ENCODE data around the gene SUPT3H.
"Not testable (repeated sequence)": the region's sequence is repeated elsewhere in the genome, so short reads cannot be mapped to it uniquely, and the experiment has no call there.

Gene SUPT3H

DNA sequence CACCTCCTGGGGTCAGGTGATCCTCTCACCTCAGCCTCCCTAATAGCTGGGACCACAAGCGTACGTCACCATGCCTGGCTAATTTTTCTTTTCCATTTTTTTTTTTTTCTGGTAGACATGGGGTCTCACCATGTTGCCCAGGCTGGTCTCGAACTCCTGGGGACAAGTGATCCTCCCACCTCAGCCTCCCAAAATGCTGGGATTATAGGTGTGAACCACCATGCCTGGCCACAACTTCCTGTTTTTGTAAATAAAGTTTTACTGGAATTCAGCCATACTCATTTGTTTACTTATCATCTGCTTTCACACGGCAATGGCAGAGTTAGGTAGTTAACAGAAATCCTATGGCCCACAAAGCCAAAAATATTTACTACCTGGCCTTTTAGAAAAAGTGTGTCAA is 57.4 kb downstream of the SUPT3H start:
- DNase-seq, result no peak

DNA sequence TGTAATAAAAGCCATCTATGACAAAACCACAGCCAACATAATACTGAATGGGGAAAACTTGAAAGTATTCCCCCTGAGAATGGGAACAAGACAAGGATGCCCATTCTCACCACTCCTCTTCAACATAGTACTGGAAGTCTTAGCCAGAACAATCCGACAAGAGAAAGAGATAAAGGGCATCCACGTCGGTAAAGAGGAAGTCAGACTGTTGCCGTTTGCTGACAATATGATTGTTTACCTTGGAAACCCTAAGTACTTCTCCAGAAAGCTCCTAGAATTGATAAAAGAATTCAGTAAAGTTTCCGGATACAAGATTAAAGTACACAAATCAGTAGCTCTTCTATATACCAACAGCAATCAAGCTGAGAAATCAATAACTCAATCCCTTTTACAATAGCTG is 63.6 kb downstream of the SUPT3H start:
- no peak for DNase-seq

DNA sequence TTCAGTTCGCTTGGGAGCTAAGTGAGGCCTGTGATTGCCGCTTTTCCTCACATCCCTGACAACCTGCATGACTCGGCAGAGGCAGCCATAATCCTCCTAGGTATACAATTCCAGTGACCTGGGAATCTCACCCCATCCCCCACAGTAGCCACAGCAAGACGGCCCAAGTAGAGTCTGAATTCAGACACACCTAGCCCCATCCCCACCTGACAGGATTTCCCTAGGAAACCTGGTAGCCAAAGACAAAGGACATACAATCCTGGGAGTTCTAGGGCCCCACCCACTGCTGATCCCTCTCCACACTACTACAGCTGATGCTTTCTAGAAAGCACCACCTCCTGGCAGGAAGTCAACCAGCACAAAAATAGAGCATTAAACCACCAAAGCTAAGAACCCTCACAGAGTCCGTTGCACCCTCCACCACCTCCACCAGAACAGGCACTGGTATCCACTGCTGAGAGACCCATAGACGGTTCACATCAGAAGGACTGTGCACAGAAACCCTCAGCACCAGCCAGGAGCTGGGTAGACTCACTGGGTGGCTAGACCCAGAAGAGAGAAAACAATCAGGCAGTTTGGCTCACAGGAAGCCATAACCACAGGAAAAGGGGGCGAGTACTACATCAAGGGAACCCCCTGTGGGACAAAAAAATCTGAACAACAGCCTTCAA is 67.5 kb downstream of the SUPT3H start:
- DNase-seq, result peak; percentile 64

DNA sequence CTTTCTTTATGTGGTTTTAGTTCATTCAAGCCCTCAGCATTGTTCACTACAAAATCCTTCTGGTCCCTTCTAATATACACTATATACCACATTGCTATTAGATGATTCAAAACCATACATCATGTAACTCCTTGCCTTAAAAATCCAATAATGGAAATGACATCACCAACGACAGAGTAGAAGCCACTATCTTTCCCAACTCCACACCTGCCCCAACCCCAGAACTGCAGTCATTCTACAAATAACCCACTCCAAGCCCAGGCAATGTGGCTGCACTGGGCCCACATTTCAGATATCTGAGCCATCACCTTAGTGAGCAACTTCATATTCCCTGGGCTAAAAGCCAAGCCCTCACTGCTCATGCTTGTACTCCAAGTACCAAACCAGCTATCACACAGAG is 72.2 kb downstream of the SUPT3H start:
- DNase-seq, result no peak

DNA sequence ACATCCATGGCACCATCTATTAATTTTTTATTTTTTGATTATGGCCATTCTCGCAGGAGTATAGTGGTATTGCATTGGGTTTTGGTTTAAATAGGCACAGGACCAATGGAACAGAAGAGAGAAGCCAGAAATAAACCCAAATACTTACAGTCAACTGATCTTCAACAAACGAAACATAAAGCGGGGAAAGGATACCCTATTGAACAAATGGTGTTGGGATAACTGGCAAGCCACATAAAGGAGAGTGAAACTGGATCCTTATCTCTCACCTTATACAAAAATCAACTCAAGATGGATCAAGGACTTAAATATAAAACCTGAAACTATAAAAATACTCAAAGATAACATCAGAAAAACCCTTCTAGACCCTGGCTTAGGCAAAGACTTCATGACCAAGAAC is 74.9 kb downstream of the SUPT3H start:
- DNase-seq, result no peak

DNA sequence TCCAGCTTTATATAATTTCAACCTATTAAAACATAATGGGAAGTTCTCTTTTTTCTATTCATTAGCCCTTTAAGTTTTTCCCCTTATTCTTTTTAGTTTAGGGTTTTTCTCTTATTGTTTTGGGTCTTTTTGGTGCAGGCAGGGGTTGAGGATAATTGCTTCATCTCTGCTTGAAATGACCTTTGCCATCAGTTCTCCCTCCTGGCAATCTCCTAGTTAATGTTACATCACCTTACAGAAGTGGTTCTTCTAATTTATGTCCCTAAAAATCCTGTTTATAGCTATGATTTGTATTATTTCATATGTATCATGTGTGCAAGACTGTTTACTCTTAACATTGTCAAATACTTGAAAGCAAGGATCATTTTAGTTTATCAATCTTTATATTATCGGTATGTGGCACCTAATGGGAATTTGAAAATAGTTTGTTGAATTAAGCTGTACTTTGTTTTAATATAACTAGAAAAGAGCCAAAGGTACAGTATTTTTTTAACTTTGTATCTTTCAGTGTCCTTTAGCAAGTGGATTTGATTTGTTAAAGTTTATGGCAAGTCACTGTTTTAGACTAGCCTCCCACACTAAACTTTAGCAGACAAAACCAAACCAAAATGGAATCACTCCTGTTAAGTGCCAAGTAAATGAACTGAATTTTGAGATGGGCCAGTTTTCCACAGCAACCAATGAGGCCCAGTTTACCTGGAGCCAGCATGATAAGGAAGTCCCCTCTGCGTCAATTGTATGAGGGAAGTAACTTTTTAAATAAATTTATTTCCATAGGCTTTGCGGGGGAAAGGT is 76.2 kb downstream of the SUPT3H start:
- DNase-seq, result no peak

DNA sequence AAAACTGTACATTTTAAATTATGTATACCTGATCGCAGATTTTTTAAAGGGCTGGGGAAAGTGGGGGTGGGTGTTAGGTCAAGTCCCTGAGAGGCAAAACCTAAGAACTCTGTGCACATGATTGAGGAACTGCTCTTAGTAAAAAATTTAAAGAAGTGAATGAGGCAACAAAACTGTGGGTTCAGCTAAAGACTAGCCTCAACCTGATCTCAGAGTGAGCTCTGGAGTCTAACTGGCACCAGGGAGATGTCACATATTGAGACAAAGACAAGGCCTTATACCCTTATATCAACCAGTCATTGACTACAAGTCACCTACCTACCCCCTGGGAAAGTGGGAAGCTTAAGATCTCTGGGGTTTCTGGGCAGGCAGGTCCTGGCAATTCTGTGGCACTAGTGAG is 77.0 kb downstream of the SUPT3H start:
- no peak for DNase-seq

DNA sequence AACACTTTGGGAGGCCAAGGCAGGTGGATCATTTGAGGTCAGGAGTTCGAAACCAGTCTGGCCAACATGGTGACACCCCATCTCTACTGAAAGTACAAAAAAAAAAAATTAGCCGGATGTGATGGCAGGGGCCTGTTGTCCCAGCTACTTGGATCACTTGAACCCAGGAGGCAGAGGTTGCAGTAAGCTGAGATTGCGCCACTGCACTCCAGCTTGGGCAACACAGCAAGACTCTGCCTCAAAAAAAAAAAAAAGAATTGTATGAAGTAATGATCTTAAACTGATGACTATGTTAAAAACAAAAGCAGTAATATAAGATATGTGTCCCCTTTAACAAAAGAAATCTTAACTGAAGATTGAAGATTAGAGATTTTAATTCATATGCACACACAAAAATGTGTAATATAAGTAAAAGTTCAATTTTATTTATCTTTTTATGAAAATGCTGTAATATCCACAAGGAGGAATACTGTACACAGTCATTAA is 78.6 kb downstream of the SUPT3H start:
- DNase-seq, result no peak

DNA sequence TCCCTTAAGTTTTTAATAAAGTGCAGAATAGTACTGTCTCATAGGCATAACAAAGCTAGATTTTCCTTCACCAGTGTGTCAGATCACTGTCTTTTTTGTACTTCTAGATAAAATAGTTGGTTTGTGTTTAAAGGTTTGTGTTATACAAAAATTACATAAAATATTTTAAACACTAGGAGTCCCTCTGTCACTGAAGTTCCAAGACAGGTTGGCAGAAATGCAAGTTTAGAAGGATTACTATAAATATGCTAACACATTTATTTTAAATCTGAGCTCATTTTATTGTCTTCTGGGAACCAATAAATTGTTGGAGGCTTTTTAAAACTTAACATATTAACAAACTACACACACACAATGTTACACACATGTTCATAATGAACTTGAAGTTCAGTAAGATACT is 80.4 kb downstream of the SUPT3H start:
- no peak for DNase-seq

DNA sequence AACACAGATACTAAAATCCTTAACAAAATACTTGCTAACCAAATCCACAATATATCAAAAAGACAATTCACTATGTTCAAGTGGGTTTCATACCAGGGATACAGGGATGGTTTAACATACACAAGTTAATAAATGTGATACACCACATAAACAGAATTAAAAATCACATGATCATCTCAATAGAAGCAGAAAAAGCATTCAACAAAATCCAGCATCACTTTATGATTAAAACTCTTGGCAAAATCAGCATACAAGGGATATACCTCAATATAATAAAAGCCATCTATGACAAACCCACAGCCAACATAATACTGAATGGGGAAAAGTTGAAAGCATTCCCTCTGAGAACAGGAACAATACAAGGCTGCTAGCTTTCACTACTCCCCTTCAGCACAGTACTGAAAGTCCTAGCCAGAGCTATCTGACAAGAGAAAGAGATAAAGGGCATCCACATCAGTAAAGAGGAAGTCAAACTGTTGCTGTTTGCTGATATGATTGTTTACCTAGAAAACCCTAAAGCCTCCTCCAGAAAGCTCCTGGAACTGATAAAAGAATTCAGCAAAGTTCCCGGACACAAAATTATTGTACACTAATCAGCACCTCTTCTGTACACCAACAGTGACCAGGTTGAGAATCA is 83.6 kb downstream of the SUPT3H start:
- DNase-seq, result not testable (repeated sequence)

DNA sequence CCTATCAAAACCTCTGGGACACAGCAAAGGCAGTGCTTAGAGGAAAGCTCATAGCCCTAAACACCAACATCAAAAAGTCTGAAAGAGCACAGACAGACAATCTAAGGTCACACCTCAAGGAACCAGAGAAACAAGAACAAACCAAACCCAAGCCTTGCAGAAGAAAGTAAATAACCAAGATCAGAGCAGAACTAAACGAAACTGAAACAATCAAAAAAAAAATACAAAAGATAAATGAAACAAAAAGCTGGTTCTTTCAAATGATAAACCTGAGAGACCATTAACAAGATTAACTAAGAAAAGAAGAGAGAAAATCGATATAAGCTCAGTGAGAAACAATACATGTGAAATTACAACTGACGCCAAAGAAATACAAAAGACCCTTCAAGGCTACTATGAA is 84.4 kb downstream of the SUPT3H start:
- peak; percentile 44 for DNase-seq

DNA sequence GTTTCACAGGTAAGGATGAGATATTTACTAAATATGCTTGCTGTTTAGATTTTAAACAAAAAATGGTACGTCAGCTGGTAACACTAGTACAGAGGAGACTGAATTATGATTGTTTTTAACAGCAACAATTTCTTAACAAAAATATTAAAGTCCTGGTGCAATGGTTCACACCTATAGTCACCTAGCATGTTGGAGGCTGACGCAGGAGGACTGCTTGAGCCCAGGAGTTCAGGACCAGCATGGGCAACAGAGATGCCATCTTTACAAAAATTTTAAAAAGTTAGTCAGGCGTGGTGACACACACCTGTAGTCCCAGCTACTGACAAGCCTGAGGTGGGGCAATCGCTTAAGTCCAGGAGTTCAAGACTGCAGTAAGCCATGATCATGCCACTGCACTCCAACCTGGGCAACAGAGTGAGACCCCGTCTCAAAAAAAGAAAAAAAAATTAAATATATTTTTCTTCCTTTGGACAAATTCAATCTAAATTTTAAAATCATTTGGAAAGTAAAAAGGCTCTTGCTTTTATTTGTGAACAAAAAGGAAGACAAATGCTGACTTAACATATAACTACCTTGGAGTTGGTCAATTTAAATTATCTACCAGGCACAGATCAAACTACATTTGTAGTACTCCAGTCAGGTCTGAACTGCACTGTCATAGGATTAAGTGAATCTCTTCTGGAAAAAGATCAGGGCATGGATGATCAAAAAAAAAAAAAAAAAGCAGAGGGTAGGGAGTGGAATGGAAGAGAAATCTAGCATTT is 87.8 kb downstream of the SUPT3H start:
- DNase-seq, result no peak

DNA sequence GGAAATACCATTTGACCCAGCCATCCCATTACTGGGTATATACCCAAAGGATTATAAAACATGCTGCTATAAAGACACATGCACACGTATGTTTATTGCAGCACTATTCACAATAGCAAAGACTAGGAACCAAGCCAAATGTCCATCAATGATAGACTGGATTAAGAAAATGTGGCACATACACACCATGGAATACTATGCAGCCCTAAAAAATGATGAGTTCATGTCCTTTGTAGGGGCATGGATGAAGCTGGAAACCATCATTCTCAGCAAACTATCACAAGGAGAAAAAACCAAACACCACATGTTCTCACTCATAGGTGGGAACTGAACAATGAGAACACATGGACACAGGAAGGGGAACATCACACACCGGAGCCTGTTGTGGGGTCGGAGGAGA is 91.0 kb downstream of the SUPT3H start:
- DNase-seq, result not testable (repeated sequence)

DNA sequence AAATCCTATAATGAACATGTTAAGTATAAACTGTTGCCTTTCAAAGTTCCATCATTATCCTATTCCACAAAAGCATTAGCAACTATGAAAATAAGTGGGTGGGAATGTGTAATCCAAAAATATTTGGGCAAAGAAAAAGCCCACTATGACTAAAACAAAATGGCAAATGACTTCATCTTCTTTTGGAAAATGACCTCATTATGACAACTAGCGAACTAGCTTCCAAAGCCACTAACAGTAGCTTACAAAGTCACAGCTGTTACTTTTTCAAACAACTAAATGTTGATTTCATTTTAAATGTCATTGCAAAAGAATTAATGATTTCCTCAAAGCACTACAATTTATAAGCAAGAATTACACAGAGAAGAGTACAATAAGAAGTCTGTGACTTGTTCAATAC is 99.4 kb downstream of the SUPT3H start:
- no peak for DNase-seq

DNA sequence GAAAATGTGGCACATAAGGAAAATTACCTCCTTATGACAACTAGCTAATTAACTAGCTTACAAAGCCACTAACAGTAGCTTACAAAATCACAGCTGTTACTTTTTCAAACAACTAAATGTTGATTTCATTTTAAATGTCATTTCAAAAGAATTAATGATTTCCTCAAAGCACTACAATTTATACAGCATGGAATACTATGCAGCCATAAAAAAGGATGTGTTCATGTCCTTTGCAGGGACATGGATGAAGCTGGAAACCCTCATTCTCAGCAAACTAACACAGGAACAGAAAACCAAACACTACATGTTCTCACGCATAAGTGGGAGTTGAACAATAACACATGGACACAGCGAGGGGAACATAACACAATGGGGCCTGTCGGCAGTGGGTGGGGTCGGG is 100.0 kb downstream of the SUPT3H start:
- not testable (repeated sequence) for DNase-seq

DNA sequence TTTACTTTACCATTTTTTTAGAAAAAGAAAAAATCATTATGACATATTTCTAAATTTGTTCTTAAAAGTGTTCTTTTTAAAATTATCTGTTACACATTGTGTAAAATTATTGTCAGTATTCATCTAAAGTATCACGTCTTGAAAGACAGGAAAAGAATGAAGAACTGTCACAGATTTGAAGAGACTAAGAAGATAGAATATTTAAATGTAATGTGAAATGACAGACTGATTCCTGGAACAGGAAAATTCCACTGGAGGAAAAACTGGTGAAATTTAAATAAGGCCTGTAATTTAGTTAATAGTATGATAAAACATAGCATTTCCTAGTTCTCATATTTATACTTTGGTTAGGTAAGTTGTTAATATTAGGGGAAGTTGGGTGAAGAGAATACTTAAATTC is 102.4 kb downstream of the SUPT3H start:
- DNase-seq, result no peak

DNA sequence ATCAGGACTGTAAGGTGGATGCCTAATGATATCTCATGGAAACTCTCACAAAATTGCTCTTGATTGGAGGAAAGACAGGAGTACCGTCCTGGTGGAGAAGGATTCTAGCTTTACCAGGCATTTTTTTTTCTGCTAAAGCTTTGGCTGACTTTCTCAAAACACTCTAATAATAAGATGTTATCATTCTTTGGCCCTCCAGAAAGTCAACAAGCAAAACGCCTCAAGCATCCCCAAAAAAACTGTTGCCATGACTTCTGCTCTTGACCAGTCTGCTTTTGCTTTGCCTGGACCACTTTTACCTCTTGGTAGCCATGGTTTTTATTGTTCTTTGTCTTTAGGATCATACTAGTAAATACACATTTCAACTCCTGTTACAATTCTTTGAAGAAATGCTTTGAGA is 105.1 kb downstream of the SUPT3H start:
- DNase-seq, result no peak

DNA sequence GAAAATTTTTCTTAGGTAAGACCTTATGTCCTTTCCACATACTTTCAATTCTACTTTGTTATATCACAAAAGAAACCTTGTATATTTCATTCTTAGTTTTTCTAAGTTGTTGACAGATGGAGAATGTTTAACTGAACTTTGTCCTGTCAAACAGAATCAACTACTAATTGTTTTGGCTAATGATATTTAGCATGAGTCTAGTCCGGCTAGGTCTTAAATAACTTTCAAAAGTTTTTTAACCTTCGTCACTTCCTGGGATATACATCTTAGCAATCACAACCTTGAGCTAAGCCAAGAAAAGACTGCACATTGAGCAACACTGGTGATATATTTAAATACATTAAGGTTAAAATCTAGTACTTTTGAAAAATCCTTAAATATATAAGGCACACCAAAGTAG is 112.5 kb downstream of the SUPT3H start:
- DNase-seq, result no peak

DNA sequence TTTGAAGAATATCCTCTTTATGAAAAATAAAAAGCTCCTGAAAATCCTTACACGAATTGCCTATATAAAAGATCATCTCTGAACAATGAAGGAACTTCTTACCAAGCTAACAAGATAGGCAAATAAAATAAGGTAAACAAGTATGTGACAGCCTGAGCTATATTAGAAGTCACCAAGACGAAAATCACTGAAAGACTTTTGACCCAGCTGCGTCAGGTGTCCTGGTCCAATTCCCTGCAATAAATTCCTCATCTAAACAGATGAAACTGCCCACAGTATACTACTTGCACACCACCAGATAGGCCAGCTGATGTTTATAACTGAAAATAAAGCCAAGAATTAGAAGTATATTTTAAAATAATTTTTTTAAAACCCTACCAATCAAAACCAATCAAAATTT is 117.0 kb downstream of the SUPT3H start:
- DNase-seq, result no peak

DNA sequence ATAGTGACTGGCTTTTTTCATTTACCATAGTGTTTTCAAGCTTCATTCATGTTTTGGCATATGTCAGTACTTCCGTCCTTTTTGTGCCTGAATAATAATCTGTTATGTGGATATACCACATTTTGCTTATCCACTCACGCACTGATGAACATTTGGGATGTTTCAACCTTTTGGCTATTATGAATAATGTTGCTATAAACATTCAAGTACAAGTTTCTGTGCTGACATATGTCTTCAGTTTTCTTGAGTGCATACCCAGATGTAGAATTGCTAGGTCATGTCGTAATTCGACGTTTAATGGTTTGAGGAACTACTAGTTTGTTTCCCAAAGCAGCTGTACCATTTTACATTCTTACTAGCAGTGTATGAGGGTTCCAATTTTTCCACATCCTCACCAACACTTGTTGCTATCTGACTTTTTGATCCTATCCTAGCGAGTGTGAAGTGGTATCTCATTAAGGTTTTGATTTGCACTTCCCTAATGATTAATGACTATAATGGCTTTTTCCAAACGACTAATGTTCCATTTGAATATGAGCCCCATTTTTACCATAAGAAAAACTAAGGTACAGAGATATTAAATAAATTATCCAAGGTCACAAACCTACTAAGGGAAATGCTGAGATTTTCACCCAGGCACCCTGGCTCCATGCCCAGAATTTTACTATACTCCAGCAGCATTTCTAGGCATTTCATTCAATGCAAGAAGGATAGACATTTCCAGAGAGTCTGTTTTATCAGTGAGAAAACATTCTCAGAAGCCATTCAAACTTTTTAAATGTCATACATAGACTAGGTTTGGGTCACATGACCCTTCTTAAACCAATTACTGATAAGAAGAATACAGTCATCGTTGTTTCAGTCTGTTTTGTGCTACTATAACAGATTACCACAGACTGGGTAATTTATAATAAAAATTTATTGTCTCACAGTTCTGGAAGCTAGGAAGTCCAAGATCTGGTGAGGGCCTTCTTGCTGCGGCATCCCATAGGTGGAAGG is 120.7 kb downstream of the SUPT3H start:
- no peak for DNase-seq

DNA sequence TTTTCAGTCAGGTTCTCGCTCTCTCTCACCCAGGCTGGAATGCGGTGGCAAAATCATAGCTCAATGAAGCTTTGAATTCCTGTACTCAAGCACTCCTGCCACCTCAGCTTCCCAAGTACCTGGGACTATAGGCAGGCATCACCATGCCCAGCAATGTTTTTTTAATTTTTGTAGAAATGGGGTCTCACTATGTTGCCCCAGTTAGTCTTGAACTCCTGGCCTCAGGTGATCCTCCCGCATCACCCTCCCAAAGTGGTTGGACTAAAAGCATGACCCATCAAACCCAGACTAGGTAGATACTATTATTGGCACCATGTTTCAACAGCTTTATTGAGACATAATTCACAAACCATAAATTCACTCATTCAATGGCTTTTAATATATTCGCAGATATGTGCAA is 122.3 kb downstream of the SUPT3H start:
- DNase-seq, result no peak

DNA sequence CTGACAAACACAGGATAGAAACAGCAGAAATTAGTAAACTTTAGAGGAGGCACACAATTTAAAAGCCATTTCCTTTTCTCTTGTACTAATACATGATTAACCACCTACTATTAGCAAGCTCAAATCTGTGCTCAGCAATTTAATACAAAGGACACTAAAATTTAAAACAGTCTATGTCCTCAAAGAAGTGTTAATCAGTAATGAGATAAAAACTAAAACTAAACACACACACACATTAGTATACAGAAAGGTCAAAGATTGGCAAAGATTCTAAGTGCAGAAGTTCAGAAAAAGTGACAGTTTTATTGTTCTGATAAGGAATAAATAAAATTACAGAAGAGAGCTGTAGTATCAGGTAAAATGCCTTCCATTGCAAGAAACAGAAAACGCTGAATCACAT is 123.5 kb downstream of the SUPT3H start:
- no peak for DNase-seq

Data from CD4-positive, alpha-beta T cell treated with Interleukin-17A for 1 hour (primary cell).